Effector memory CD4-positive, alpha-beta T cell (primary cell): ENCODE data around the gene TYMS.

Source experiments
- DNase-seq, 3 donors: peaks; one replicate each; pipeline ENCODE4 v3.0.0-alpha.2; 2020
- H3K27ac ChIP-seq: 2 replicates; pipeline ENCODE4 v1.7.0; 2013; ENCODE audit warnings: mild to moderate bottlenecking, low read length, moderate library complexity; ENCODE audit not compliant: insufficient read depth, poor library complexity, severe bottlenecking
- H3K27me3 ChIP-seq: replicated peaks from 2 replicates; pipeline ENCODE4 v1.7.0; 2013; ENCODE audit warnings: mild to moderate bottlenecking, low read length; ENCODE audit not compliant: insufficient read depth, control insufficient read depth, poor library complexity, severe bottlenecking
- H3K36me3 ChIP-seq: 2 replicates; pipeline ENCODE4 v1.7.0; 2013; ENCODE audit warnings: mild to moderate bottlenecking, low read length, moderate library complexity; ENCODE audit not compliant: control insufficient read depth, insufficient read depth
- H3K4me1 ChIP-seq: 2 replicates; pipeline ENCODE4 v1.7.0; 2013; ENCODE audit warnings: low read length, mild to moderate bottlenecking; ENCODE audit not compliant: control insufficient read depth, insufficient read depth, poor library complexity, severe bottlenecking
- H3K4me3 ChIP-seq: 2 replicates; pipeline ENCODE4 v1.7.0; 2013; ENCODE audit warnings: low read length, low read depth, mild to moderate bottlenecking; ENCODE audit not compliant: insufficient read depth, poor library complexity, severe bottlenecking
- H3K9me3 ChIP-seq: 2 replicates; pipeline ENCODE4 v1.7.0; 2013; ENCODE audit warnings: mild to moderate bottlenecking, low read length, moderate library complexity; ENCODE audit not compliant: control insufficient read depth
- total RNA-seq, 3 donors: gene quantifications; one replicate each; lab custom pipeline; 2026; lab: John Stamatoyannopoulos, UW

The TYMS gene
- total RNA-seq: 0.44 to 1.6 (median 1.4) reads per million in 3 donors

DNA sequence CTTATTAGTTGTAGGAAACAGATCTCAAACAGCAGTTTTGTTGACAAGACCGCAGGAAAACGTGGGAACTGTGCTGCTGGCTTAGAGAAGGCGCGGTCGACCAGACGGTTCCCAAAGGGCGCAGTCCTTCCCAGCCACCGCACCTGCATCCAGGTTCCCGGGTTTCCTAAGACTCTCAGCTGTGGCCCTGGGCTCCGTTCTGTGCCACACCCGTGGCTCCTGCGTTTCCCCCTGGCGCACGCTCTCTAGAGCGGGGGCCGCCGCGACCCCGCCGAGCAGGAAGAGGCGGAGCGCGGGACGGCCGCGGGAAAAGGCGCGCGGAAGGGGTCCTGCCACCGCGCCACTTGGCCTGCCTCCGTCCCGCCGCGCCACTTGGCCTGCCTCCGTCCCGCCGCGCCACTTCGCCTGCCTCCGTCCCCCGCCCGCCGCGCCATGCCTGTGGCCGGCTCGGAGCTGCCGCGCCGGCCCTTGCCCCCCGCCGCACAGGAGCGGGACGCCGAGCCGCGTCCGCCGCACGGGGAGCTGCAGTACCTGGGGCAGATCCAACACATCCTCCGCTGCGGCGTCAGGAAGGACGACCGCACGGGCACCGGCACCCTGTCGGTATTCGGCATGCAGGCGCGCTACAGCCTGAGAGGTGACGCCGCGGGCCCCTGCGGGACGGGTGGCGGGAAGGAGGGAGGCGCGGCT, at the start of gene TYMS:
TSS of gene TYMS (plus strand) at position 343 of the 690 bp plus-strand sequence. CDS start at position 433, 90 bp downstream.
- no peak for DNase-seq
- H3K36me3 ChIP-seq: no peaks in the 10 kb centered on the region
- H3K27me3 ChIP-seq: no peaks in the 10 kb centered on the region
- H3K4me3 ChIP-seq: peak within 1 kb of the TSS; percentile 82
- H3K4me1 ChIP-seq: peaks cover 10% of the 10 kb centered on the region
- no peaks in the 10 kb centered on the region for H3K9me3 ChIP-seq
- no peak within 1 kb of the TSS for H3K27ac ChIP-seq

DNA sequence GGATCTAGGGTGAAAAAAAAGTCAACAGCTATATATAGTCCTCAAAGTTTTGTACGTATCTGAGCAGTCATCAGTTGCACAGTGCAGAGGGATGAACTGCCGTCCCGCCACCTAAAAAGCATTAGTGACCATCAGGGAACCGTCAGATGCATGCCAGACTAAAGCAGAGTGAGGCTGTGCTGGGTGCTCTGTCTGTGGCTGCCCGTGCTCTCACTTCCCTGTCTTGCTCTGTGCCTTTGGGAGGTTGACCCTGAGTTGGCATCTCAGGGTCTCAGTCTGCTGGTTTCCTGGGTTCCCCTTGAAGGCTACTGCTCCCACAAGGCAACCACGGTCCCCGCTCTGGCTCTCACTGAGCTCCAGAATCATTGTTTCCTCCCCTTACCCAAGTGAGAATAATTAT, 49.5 kb upstream of the TYMS start:
- Histone ChIP-seq H3K36me3 (no peaks in the 10 kb centered on the region), H3K4me3 (no peak overlapping the region), H3K4me1 (no peaks in the 10 kb centered on the region), H3K9me3 (no peaks in the 10 kb centered on the region), H3K27me3 (no peaks in the 10 kb centered on the region), H3K27ac (no peak overlapping the region)
- no peak for DNase-seq

DNA sequence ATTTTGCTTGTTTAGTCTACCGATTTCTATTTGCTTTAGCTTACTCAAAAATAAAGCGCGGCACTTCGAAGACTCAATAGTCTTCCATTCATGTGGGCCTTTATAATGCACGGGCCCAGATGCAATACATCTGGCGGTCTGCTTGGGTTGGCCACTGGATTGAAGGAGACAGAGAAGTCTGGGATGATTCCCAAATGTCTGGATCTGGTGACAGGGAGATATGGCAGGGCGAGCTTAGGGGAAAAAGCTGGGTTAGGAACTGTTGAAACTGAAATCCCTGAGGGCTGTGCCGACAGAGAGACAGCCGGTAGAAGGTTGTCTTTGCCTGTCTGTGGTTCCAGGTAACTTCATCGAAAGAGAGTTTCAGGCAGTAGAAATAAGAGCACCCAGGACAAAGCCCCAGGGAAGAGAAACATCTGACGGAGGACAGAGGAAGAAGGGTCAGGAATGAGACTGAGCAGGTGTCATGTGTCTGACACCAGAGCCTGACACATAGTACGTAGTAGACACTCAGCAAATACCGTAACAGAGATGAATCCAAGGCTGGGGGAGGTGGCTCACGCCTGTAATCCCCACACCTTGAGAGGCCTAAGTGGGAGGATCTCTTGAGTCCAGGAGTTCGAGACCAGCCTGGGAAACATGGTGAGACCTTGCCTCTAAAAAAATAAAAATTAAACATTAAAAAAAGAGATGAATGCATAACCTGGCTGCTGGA, 47.1 kb upstream of the TYMS start:
- no peaks in the 10 kb centered on the region for H3K4me1 ChIP-seq
- no peaks in the 10 kb centered on the region for H3K36me3 ChIP-seq
- no peak for DNase-seq
- H3K27me3 ChIP-seq: no peaks in the 10 kb centered on the region
- H3K4me3 ChIP-seq: no peak overlapping the region
- H3K9me3 ChIP-seq: no peaks in the 10 kb centered on the region
- H3K27ac ChIP-seq: no peak overlapping the region

DNA sequence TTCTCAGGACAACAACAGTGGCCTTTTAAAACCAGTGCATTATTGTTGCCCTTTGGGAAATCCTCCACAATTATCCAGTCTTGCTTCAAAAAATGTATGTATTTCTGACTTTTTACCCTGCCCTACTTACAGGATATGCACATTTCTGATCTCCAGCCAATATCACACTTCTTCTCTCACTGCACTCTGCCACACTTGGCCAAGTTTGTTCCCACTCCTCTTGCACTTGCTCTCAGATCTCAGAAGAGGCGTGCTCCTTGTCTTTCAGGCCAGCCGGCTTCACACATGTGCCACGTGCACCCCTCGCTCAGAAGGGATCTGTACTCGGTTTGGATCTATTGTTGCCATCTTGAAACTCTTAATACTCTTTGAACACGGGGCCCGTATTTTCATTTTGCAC, 45.3 kb upstream of the TYMS start:
- Histone ChIP-seq H3K36me3 (no peaks in the 10 kb centered on the region), H3K9me3 (no peaks in the 10 kb centered on the region), H3K27me3 (no peaks in the 10 kb centered on the region), H3K4me1 (no peaks in the 10 kb centered on the region), H3K4me3 (no peak overlapping the region), H3K27ac (no peak overlapping the region)
- no peak for DNase-seq

DNA sequence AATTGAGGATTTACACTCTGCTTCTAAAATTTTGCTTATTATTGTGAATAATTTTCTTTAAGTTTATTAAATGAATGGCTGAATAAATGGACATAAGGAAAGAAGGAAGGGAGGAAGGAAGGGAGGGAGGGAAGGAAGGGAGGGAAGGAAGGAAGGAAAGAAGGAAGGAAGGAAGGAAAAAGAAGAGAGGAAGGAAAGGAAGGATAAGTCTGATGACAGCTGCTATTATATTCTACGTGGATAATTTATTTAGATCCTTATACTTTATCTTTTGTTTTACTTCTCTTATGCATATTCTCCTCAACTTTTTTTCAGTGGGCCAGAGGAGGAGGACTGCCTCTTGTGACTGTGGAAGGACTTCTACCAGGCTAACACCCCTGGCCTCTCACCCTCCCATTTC, 43.3 kb upstream of the TYMS start:
- Histone ChIP-seq H3K27me3 (no peaks in the 10 kb centered on the region), H3K4me3 (no peak overlapping the region), H3K27ac (no peak overlapping the region), H3K9me3 (no peaks in the 10 kb centered on the region), H3K36me3 (no peaks in the 10 kb centered on the region), H3K4me1 (no peaks in the 10 kb centered on the region)
- no peak for DNase-seq

DNA sequence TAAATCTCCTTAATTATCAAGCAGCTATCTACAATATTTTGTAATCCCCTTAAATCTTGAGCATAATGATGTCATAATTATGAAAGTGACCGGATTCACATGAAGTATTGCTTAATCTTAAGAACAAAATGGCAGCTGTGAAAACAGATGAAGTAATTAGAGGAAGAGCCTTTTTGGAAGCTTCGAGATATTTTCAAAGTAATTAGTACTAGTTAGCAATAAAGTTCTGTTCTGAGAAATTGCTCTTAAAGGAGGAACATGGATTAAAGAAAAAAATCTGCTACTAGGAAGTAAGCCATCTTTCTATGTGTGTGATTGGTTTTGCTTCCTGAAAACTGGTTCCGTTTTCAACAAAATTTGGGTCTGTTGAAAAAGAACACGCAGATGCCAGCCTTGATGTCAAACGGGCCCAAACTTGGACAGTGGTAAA, 42.3 kb upstream of the TYMS start:
- Histone ChIP-seq H3K9me3 (no peaks in the 10 kb centered on the region), H3K27me3 (no peaks in the 10 kb centered on the region), H3K36me3 (no peaks in the 10 kb centered on the region), H3K27ac (no peak overlapping the region), H3K4me3 (no peak overlapping the region), H3K4me1 (no peaks in the 10 kb centered on the region)
- no peak for DNase-seq

DNA sequence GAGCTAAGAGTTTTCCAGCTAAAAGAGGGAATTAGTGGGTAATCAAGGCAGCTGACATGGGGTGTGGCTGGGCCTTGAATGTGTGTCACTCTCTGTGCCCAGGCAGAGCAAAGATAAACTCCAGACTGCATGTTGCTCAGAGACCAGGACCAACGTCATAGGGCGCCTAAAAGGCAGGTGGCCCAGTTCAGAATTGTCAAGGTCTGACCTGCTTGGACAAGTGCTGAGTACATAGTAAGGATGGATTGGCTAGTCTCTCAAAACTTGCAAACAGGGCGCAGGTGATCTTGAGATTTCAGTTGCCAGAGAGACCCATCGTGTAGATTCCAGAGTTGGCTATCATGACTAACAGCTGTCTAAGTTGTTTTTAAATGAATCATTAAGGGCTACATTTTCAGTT, 41.7 kb upstream of the TYMS start:
- H3K36me3 ChIP-seq: no peaks in the 10 kb centered on the region
- no peak for DNase-seq
- no peaks in the 10 kb centered on the region for H3K27me3 ChIP-seq
- H3K9me3 ChIP-seq: no peaks in the 10 kb centered on the region
- H3K4me1 ChIP-seq: no peaks in the 10 kb centered on the region
- no peak overlapping the region for H3K27ac ChIP-seq
- no peak overlapping the region for H3K4me3 ChIP-seq

DNA sequence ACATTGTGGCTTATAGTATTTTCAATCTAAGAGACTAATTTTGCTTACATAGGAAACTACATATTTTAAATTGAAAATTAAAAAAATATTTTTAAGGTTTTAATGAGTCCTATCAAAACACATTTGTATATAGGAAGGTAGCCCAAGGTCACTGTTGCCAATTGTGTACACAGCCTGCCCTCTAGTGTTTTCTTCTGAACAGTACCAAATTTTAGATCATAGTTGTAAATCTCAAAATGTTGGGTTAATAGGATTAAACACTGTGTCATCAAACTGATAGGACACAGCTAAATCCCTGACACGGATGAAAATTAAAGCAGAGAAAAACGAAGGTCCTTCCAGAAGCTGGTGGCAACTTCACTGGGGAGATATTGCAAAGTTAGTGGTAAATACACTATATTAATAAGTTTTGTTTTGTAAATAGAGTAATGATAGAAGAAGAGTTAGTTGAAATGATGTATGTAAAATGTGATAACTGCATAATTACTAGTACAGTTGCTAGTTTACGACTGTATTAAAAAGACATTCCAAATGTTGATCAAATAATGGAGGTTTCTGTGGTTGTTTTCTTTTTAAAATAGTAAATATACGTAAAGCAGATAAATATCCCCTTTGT, 41.0 kb upstream of the TYMS start:
- H3K4me3 ChIP-seq: no peak overlapping the region
- no peak overlapping the region for H3K27ac ChIP-seq
- H3K36me3 ChIP-seq: no peaks in the 10 kb centered on the region
- DNase-seq: no peak
- H3K27me3 ChIP-seq: no peaks in the 10 kb centered on the region
- H3K4me1 ChIP-seq: no peaks in the 10 kb centered on the region
- no peaks in the 10 kb centered on the region for H3K9me3 ChIP-seq

DNA sequence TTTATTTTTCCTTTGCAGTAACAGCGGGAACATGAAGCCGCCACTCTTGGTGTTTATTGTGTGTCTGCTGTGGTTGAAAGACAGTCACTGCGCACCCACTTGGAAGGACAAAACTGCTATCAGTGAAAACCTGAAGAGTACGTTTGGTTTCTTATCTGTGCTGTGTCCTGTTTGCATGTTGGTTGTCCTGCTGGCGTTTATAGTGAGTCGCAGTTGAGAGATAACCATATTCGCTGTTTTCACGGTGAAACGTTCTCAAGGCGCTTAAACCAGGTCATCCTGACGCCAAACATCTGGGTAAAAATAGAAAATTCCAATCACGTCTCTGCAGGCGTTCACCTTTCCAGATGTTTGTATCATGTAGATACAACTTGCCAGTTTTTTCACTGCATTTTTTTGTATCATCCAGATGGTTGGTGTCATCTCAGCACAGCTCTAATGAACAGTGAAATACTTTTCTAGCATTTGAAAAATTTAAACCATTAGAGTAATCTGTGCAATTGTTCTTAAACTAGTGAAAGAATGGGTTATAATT, 39.4 kb upstream of the TYMS start:
- H3K4me1 ChIP-seq: no peaks in the 10 kb centered on the region
- H3K36me3 ChIP-seq: no peaks in the 10 kb centered on the region
- no peaks in the 10 kb centered on the region for H3K27me3 ChIP-seq
- no peak overlapping the region for H3K4me3 ChIP-seq
- no peak overlapping the region for H3K27ac ChIP-seq
- DNase-seq: no peak
- H3K9me3 ChIP-seq: no peaks in the 10 kb centered on the region

DNA sequence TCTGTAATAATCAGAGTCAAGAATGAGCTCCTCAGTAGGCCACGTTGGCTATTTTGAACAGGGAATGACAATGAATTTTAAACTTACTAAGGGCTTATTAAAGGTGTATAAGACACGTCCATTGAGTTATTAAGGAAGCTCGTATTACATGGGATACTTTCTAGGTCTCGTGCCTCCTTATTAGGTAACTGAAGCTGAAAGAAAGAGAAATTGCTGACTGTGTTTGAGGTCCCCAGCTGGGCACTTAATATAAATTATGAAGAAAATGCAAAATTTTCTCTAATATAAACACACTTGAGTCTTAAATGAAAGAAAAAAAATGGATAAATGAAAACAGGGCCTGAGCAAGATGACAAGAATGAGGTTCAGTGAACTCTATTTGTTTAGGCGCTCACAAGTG, 38.8 kb upstream of the TYMS start:
- Histone ChIP-seq H3K4me3 (no peak overlapping the region), H3K36me3 (no peaks in the 10 kb centered on the region), H3K9me3 (no peaks in the 10 kb centered on the region), H3K4me1 (no peaks in the 10 kb centered on the region), H3K27ac (no peak overlapping the region), H3K27me3 (no peaks in the 10 kb centered on the region)
- no peak for DNase-seq
